ENCODE results near the gene LRRC59. TPM values are rescaled to one million over a fixed set of nuclear protein-coding genes. Genes with fewer than 3 reads are reported as not detected.

Gene LRRC59
- total and polyA plus RNA-seq, 2 of the 13 experiments (the other 11 are each of a cell fraction or from before 2014, with no cell fraction given): 87.3 to 222 TPM

GRCh38 chr17:50348522-50349242 is 48.6 kb downstream of the LRRC59 start (continued):
- TF ChIP-seq, protein P1, sequence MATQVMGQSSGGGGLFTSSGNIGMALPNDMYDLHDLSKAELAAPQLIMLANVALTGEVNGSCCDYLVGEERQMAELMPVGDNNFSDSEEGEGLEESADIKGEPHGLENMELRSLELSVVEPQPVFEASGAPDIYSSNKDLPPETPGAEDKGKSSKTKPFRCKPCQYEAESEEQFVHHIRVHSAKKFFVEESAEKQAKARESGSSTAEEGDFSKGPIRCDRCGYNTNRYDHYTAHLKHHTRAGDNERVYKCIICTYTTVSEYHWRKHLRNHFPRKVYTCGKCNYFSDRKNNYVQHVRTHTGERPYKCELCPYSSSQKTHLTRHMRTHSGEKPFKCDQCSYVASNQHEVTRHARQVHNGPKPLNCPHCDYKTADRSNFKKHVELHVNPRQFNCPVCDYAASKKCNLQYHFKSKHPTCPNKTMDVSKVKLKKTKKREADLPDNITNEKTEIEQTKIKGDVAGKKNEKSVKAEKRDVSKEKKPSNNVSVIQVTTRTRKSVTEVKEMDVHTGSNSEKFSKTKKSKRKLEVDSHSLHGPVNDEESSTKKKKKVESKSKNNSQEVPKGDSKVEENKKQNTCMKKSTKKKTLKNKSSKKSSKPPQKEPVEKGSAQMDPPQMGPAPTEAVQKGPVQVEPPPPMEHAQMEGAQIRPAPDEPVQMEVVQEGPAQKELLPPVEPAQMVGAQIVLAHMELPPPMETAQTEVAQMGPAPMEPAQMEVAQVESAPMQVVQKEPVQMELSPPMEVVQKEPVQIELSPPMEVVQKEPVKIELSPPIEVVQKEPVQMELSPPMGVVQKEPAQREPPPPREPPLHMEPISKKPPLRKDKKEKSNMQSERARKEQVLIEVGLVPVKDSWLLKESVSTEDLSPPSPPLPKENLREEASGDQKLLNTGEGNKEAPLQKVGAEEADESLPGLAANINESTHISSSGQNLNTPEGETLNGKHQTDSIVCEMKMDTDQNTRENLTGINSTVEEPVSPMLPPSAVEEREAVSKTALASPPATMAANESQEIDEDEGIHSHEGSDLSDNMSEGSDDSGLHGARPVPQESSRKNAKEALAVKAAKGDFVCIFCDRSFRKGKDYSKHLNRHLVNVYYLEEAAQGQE (IDR thresholded peaks at IDR 0.05; ENCODE audit: borderline replicate concordance in 1 of 2, low read depth in 1 of 2, low read length in 2 of 2): no peak
- TF ChIP-seq RBFOX2 (IDR thresholded peaks at IDR 0.05; ENCODE audit: low read depth, low read length) (0 out of 2 replicates have a peak, but pooled peaks have one; percentile 21), AGO2 (optimal IDR thresholded peaks at IDR 0.05; ENCODE audit: low read depth, low read length) (peak; percentile 80), AGO1 (IDR thresholded peaks at IDR 0.05; ENCODE audit: low read depth, low read length, poor library complexity, severe bottlenecking) (peak; percentile 57)
- TF ChIP-seq, protein P2, sequence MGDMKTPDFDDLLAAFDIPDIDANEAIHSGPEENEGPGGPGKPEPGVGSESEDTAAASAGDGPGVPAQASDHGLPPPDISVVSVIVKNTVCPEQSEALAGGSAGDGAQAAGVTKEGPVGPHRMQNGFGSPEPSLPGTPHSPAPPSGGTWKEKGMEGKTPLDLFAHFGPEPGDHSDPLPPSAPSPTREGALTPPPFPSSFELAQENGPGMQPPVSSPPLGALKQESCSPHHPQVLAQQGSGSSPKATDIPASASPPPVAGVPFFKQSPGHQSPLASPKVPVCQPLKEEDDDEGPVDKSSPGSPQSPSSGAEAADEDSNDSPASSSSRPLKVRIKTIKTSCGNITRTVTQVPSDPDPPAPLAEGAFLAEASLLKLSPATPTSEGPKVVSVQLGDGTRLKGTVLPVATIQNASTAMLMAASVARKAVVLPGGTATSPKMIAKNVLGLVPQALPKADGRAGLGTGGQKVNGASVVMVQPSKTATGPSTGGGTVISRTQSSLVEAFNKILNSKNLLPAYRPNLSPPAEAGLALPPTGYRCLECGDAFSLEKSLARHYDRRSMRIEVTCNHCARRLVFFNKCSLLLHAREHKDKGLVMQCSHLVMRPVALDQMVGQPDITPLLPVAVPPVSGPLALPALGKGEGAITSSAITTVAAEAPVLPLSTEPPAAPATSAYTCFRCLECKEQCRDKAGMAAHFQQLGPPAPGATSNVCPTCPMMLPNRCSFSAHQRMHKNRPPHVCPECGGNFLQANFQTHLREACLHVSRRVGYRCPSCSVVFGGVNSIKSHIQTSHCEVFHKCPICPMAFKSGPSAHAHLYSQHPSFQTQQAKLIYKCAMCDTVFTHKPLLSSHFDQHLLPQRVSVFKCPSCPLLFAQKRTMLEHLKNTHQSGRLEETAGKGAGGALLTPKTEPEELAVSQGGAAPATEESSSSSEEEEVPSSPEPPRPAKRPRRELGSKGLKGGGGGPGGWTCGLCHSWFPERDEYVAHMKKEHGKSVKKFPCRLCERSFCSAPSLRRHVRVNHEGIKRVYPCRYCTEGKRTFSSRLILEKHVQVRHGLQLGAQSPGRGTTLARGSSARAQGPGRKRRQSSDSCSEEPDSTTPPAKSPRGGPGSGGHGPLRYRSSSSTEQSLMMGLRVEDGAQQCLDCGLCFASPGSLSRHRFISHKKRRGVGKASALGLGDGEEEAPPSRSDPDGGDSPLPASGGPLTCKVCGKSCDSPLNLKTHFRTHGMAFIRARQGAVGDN (CRISPR knock-in tag; IDR thresholded peaks at IDR 0.05): peak; percentile 31; the same call in 1 of the 2 replicates

Data from HepG2 (cell line).